Stomach (tissue), 4 donors: Measurements from ENCODE around the gene TOP3B.

ENCODE experiments used
- POLR2A ChIP-seq, 4 donors: fragments of 450-650 bp; IDR thresholded peaks; one replicate each; pipeline ENCODE4 v1.6.1; 2016; ENCODE audit warnings: antibody characterized with exemption in 4 of 4, control low read depth in 2 of 4, mild to moderate bottlenecking in 1 of 4, moderate library complexity in 1 of 4
- TF ChIP-seq, protein P1 (sequence below), 7 experiments: fragments of 450-650 bp in 4 of 7; fragments of 200-600 bp in 3 of 7; sonication (generic) in 3 of 7; IDR thresholded peaks; one replicate each; pipeline ENCODE4 v1.5.1; 2016 to 2019; ENCODE audit warnings: antibody characterized with exemption in 7 of 7, control low read depth in 2 of 7, mild to moderate bottlenecking in 1 of 7

DNA sequence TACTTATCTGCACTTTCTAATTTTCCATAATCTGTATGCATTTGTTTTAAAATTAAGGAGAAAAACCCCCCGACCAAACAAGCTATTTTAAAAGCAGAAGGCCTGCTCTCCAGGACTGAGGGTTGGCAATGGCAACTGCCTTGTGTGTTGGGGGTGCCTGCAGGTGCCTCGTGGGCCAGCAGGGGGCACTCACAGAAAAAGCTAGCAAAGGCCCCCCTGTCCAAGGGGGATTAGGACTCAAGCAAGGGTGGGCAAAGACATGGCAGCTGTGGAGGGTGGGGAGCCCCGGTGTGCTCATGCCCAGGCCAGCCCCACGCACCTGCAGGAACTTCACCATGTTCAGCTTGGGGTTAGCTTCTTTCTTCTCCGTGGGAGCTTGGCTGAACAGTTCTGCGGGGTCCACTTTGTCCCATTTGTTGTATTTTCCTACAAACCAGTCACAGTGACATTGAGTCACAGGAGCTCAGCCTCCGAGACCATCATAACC, 10.3 kb downstream of the TOP3B start:
- TF ChIP-seq, protein P1, sequence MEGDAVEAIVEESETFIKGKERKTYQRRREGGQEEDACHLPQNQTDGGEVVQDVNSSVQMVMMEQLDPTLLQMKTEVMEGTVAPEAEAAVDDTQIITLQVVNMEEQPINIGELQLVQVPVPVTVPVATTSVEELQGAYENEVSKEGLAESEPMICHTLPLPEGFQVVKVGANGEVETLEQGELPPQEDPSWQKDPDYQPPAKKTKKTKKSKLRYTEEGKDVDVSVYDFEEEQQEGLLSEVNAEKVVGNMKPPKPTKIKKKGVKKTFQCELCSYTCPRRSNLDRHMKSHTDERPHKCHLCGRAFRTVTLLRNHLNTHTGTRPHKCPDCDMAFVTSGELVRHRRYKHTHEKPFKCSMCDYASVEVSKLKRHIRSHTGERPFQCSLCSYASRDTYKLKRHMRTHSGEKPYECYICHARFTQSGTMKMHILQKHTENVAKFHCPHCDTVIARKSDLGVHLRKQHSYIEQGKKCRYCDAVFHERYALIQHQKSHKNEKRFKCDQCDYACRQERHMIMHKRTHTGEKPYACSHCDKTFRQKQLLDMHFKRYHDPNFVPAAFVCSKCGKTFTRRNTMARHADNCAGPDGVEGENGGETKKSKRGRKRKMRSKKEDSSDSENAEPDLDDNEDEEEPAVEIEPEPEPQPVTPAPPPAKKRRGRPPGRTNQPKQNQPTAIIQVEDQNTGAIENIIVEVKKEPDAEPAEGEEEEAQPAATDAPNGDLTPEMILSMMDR (IDR thresholded peaks at IDR 0.05) = peak in 5 of 7 experiments; percentile 10 to 69 (median 64)
- no peak for TF ChIP-seq POLR2A (IDR thresholded peaks at IDR 0.05)
